ENCODE measurements around the gene MYH10.

DNA sequence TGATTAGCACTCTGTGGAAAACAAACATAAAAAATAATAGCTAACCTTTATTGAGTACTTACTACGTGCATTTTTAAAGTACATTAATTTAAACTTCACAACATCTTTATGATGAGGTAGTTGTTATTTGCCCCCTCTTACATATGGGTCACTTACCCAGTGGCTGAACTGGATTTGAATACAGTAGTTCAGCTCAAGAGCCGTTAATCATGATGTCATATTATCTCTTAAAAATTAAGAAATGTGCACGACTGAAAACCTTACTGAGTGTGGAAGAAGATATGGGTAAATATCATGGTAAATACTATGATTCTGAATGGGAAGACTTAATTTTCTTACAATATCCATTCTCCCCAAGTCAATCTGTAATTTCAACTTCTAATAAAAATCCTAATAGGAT lies 177.2 kb downstream of the MYH10 start:
- TF ChIP-seq CTCF (conservative IDR thresholded peaks at IDR 0.05), result no peak
- no peak for TF ChIP-seq EZH2 (IDR thresholded peaks at IDR 0.05; ENCODE audit: low read depth)

All from PC-9 (cell line).